ENCODE measurements around the gene BAG2.

DNA sequence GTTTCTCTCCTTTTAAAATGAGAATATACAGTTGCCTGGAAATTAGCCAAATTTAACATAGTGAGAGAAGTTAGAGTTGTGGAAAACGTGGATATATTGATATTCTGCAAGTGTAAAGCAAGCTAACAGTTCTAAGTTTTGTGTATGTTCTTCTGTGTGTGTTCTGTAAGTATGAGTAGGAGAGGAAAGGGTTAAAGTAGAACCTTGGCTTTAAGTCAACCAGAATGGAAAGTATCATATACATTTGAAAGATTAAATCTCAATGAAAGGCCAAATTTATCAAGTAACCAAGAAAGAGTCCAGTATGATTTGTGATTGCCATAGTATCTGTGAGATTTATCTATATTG is 30.0 kb upstream of the BAG2 start:
- TF ChIP-seq, protein P1, sequence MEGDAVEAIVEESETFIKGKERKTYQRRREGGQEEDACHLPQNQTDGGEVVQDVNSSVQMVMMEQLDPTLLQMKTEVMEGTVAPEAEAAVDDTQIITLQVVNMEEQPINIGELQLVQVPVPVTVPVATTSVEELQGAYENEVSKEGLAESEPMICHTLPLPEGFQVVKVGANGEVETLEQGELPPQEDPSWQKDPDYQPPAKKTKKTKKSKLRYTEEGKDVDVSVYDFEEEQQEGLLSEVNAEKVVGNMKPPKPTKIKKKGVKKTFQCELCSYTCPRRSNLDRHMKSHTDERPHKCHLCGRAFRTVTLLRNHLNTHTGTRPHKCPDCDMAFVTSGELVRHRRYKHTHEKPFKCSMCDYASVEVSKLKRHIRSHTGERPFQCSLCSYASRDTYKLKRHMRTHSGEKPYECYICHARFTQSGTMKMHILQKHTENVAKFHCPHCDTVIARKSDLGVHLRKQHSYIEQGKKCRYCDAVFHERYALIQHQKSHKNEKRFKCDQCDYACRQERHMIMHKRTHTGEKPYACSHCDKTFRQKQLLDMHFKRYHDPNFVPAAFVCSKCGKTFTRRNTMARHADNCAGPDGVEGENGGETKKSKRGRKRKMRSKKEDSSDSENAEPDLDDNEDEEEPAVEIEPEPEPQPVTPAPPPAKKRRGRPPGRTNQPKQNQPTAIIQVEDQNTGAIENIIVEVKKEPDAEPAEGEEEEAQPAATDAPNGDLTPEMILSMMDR (conservative IDR thresholded peaks at IDR 0.05; ENCODE audit: low read length): no peak
- no peak for TF ChIP-seq EZH2phosphoT487 (IDR thresholded peaks at IDR 0.05; ENCODE audit: borderline replicate concordance)
